GM10266 (cell line): ENCODE data around the gene SIVA1.

ENCODE experiments used
- DNase-seq: peaks from one replicate; pipeline ENCODE4 v3.0.0; 2012; ENCODE audit errors: extremely low spot score
- TF ChIP-seq, protein P1 (sequence below): IDR thresholded peaks from 2 replicates; pipeline ENCODE4 v1.5.1; 2012; ENCODE audit warnings: mild to moderate bottlenecking, low read depth; ENCODE audit not compliant: control insufficient read depth, insufficient read depth; ENCODE audit errors: missing control alignments

Gene SIVA1

GRCh38 chr14:104784846-104785707, 32.1 kb downstream of the SIVA1 start:
- TF ChIP-seq, protein P1, sequence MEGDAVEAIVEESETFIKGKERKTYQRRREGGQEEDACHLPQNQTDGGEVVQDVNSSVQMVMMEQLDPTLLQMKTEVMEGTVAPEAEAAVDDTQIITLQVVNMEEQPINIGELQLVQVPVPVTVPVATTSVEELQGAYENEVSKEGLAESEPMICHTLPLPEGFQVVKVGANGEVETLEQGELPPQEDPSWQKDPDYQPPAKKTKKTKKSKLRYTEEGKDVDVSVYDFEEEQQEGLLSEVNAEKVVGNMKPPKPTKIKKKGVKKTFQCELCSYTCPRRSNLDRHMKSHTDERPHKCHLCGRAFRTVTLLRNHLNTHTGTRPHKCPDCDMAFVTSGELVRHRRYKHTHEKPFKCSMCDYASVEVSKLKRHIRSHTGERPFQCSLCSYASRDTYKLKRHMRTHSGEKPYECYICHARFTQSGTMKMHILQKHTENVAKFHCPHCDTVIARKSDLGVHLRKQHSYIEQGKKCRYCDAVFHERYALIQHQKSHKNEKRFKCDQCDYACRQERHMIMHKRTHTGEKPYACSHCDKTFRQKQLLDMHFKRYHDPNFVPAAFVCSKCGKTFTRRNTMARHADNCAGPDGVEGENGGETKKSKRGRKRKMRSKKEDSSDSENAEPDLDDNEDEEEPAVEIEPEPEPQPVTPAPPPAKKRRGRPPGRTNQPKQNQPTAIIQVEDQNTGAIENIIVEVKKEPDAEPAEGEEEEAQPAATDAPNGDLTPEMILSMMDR, result no peak
- DNase-seq, result no peak

DNA sequence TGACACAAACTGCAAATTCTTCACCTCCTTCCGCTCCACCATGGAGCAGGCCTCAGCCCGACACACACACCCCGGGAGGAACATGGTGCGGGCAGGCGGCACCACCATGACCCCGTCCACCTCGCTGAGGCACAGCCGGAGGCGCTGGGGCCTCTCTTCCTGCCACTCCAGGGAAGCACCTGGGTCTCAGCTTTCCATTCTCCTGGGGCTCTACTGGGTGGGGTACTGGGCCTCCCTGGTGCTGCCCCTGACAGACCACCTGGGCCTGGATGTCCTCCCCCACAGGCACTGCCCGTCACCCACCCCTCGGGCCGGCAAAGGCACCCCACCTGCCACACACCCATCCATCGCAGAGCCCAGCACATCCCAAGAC, 32.7 kb downstream of the SIVA1 start:
- no peak for DNase-seq
- TF ChIP-seq, protein P1, result no peak

DNA sequence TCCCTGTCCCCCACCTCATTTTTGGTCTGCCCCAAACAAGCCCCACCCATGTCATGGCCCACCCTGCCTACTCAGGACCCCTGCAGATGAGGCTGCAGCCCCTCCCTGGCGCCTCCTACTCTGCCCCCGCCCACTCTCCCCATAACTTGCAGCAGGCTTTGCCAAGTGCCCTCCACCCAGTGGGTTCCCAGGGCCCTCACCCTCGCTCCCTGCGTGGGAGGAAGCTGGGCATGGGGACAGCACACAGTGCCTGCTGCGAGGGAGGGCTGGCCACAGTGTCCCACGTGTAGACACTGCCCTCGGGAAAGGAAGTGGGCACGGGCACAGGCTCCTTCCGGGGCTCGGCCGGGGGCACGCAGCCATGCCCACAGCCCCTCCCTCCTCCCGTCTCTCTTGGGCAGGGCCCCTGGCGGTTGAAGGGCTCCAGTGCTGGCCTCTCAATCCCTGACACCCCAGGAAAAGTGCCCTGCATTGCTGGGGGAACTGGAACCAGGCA, 33.2 kb downstream of the SIVA1 start:
- TF ChIP-seq, protein P1, result no peak

DNA sequence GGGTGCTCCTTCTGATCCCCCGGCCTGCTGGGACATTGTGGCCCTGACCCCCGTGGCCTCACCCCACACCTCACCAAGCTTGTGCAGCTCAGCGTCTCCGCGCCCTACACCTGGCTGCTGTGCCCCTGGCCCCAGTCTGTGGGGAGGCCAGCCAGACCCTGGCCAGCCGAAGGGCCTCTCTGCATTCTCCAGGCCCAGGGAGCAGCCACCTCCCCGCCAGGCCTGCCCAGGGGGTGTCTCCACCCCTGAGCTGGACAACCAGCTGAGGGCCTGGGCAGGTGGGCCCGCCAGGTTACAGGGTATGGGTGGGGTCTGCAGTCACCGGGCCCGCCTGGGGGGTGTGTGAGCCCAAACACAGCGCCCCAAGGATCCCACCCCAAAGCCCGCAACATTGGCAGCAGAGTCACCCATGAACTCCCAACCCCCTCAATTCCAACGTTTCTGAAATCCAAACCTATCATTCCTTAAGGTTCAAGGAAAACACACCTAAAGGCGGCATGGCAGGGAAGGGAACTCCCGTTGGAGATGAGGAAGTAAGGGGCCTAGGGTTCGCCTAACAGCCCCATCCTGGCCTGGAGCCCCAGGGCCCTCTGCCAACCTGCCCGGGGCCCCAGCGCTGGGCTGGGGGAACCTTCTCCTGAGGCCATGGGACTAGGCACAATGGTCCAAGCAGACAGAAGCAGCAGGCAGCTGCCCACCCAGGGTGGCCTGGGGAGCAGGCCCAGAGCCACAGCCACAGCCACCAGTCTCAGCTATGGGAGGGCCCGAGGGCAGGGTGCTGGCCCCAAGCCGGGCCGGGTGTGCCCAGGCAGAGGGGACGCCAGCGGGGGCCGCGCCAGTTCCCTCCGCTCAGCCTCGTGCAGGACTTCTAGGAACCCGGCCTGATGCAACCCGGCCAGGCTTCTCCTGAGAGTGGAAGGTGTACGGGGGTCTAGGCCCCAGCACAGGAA, 34.1 kb downstream of the SIVA1 start:
- DNase-seq, result no peak
- TF ChIP-seq, protein P1, result no peak

More for the DNA sequence above, 33.2 kb downstream of the SIVA1 start:
- DNase-seq, result no peak

DNA sequence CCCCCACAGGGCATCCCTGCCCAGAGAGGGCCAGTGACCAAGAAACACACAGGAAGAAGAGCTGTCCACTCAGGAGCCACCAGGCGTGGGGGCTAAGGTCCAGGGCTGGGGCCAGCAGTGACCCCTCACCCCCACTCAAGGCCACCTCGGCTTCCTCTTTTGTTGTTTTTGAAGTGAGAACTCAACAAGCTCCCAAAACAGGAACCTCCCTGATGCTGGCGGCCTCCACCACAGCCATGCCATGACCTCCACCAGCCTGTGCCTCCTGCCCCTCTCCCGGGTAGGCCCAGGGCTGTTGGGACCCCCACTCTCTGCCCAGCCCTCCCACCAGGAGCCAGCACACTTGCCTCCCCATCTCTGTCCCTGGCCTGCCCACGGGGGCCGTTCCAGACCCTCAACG, 34.8 kb downstream of the SIVA1 start:
- TF ChIP-seq, protein P1, result no peak
- no peak for DNase-seq

GRCh38 chr14:104788161-104788818, 35.3 kb downstream of the SIVA1 start:
- TF ChIP-seq, protein P1, result no peak
- DNase-seq, result no peak
